SK-N-SH treated with all-trans-retinoic acid at 6 μM for 48 hours (cell line): ENCODE measurements around the gene MYPN.

ENCODE experiments used
- ARNTL ChIP-seq: fragments of 450-650 bp; formaldehyde crosslinking; IDR thresholded peaks from 2 replicates; pipeline ENCODE4 v1.5.0; 2020; ENCODE audit warnings: low read depth, mild to moderate bottlenecking, moderate library complexity, borderline replicate concordance
- BACH2 ChIP-seq: fragments of 250-450 bp; sonication (Bioruptor Pico); IDR thresholded peaks from 2 replicates; pipeline ENCODE4 v1.9.0; 2021; ENCODE audit warnings: mild to moderate bottlenecking, borderline replicate concordance
- ESRRG ChIP-seq: fragments of 250-450 bp; sonication (Bioruptor Pico); IDR thresholded peaks from 2 replicates; pipeline ENCODE4 v1.6.1; 2021; ENCODE audit warnings: mild to moderate bottlenecking
- ZFP30 ChIP-seq: fragments of 450-650 bp; formaldehyde crosslinking; IDR thresholded peaks from 2 replicates; pipeline ENCODE4 v1.5.0; 2022; ENCODE audit warnings: mild to moderate bottlenecking, moderate library complexity
- TF ChIP-seq, protein P1 (sequence below): fragments of 250-450 bp; sonication (Bioruptor Pico); IDR thresholded peaks from 2 replicates; pipeline ENCODE4 v1.8.0; 2020; ENCODE audit warnings: mild to moderate bottlenecking, moderate library complexity, borderline replicate concordance
- TF ChIP-seq, protein P2 (sequence below): fragments of 250-450 bp; sonication (Bioruptor Pico); IDR thresholded peaks from 2 replicates; pipeline ENCODE4 v1.5.1; 2020; ENCODE audit warnings: low read depth, mild to moderate bottlenecking, moderate library complexity

DNA sequence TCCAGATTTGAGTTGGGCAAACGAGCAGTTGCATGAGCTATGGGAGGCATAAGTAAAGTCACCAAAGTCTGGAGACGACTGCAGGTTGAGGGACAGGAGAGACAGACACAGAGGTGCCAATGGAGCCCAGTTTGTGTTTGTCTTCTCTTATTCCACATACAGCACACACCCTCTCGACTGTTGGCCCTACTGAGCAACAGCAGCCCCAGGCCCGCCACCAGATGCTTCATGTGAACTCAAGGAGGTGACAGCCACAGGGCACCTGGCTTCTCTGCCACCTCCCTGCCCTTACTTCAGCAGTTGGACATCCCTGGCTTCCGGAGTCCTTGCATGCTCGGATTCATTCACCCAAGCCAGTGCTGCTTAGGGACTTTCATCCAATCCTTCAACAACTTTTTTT is 129.1 kb downstream of the MYPN start:
- no peak for TF ChIP-seq BACH2 (CRISPR knock-in tag)
- no peak for TF ChIP-seq ARNTL (CRISPR knock-in tag)
- no peak for TF ChIP-seq ESRRG
- TF ChIP-seq, protein P1, sequence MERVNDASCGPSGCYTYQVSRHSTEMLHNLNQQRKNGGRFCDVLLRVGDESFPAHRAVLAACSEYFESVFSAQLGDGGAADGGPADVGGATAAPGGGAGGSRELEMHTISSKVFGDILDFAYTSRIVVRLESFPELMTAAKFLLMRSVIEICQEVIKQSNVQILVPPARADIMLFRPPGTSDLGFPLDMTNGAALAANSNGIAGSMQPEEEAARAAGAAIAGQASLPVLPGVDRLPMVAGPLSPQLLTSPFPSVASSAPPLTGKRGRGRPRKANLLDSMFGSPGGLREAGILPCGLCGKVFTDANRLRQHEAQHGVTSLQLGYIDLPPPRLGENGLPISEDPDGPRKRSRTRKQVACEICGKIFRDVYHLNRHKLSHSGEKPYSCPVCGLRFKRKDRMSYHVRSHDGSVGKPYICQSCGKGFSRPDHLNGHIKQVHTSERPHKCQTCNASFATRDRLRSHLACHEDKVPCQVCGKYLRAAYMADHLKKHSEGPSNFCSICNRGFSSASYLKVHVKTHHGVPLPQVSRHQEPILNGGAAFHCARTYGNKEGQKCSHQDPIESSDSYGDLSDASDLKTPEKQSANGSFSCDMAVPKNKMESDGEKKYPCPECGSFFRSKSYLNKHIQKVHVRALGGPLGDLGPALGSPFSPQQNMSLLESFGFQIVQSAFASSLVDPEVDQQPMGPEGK: no peak
- TF ChIP-seq, protein P2, sequence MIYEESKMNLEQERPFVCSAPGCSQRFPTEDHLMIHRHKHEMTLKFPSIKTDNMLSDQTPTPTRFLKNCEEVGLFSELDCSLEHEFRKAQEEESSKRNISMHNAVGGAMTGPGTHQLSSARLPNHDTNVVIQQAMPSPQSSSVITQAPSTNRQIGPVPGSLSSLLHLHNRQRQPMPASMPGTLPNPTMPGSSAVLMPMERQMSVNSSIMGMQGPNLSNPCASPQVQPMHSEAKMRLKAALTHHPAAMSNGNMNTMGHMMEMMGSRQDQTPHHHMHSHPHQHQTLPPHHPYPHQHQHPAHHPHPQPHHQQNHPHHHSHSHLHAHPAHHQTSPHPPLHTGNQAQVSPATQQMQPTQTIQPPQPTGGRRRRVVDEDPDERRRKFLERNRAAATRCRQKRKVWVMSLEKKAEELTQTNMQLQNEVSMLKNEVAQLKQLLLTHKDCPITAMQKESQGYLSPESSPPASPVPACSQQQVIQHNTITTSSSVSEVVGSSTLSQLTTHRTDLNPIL: no peak
- no peak for TF ChIP-seq ZFP30
